Hepatocyte (in vitro differentiated cells): Measurements from ENCODE around the gene EDNRA. TPM values are rescaled to one million over a fixed set of nuclear protein-coding genes. Genes with fewer than 3 reads are reported as not detected.

Source experiments
- DNase-seq: peaks from one replicate; pipeline ENCODE4 v3.0.0-alpha.2; 2016; ENCODE audit warnings: low spot score
- H2AFZ ChIP-seq: fragments of 200-600 bp; sonication (generic); 2 replicates; pipeline ENCODE4 v1.6.0; 2016; ENCODE audit warnings: antibody characterized with exemption, mild to moderate bottlenecking
- H3K27ac ChIP-seq: fragments of 200-600 bp; sonication (generic); 2 replicates; pipeline ENCODE4 v1.5.1; 2016; ENCODE audit warnings: mild to moderate bottlenecking
- H3K27me3 ChIP-seq: fragments of 200-600 bp; sonication (generic); 2 replicates; pipeline ENCODE4 v1.6.1; 2016
- H3K36me3 ChIP-seq: fragments of 200-600 bp; sonication (generic); replicated peaks from 2 replicates; pipeline ENCODE4 v1.5.1; 2016; ENCODE audit warnings: low read depth; ENCODE audit not compliant: insufficient read depth
- H3K4me1 ChIP-seq: fragments of 200-600 bp; sonication (generic); 2 replicates; pipeline ENCODE4 v1.5.1; 2016; ENCODE audit warnings: mild to moderate bottlenecking, moderate library complexity; ENCODE audit not compliant: insufficient read depth
- H3K4me2 ChIP-seq: fragments of 200-600 bp; sonication (generic); 2 replicates; pipeline ENCODE4 v1.6.0; 2016
- H3K4me3 ChIP-seq: fragments of 200-600 bp; sonication (generic); 2 replicates; pipeline ENCODE4 v1.5.1; 2016; ENCODE audit warnings: mild to moderate bottlenecking
- H3K79me2 ChIP-seq: fragments of 200-600 bp; sonication (generic); 2 replicates; pipeline ENCODE4 v1.6.0; 2017; ENCODE audit warnings: mild to moderate bottlenecking
- H3K9me2 ChIP-seq: fragments of 200-600 bp; sonication (generic); replicated peaks from 2 replicates; pipeline ENCODE4 v1.6.0; 2017; ENCODE audit warnings: mild to moderate bottlenecking; ENCODE audit not compliant: insufficient read depth
- H3K9me3 ChIP-seq: fragments of 200-600 bp; sonication (generic); 2 replicates; pipeline ENCODE4 v1.5.1; 2016; ENCODE audit warnings: low read depth, mild to moderate bottlenecking
- H4K20me1 ChIP-seq: fragments of 200-600 bp; sonication (generic); 2 replicates; pipeline ENCODE4 v1.6.0; 2016; ENCODE audit warnings: mild to moderate bottlenecking; ENCODE audit not compliant: insufficient read depth, poor library complexity, severe bottlenecking
- EZH2 ChIP-seq: fragments of 200-600 bp; sonication (generic); IDR thresholded peaks from 2 replicates; pipeline ENCODE4 v1.6.1; 2016; ENCODE audit warnings: antibody characterized with exemption, mild to moderate bottlenecking, borderline replicate concordance
- EZH2phosphoT487 ChIP-seq: fragments of 200-600 bp; sonication (generic); IDR thresholded peaks from one replicate; pipeline ENCODE4 v1.6.1; 2018; ENCODE audit warnings: antibody characterized with exemption, mild to moderate bottlenecking, low read depth, moderate library complexity; ENCODE audit not compliant: unreplicated experiment, severe bottlenecking
- WGBS: methylation state at CpG from one replicate; pipeline ENCODE4 v1.1.6; 2016; ENCODE audit warnings: low lambda C conversion rate; ENCODE audit errors: missing lambda C conversion rate; 5-methylcytosine and 5-hydroxymethylcytosine counted together
- polyA plus RNA-seq: library from polyadenylated mRNA; unstranded; fragments of >200 nt; fragmentation: Nextera tagmentation; extraction: Ambion mirVana; gene quantifications from 2 replicates; pipeline ENCODE4 v1.2.1, GENCODE V29; 2016
- total RNA-seq: library from RNA; depleted of rRNA; stranded (reverse); fragments of >200 nt; gene quantifications from 2 replicates; pipeline ENCODE4 v1.2.3, GENCODE V29; 2014
- TF ChIP-seq, protein P1 (sequence below): fragments of 200-600 bp; sonication (generic); IDR thresholded peaks from 2 replicates; pipeline ENCODE4 v1.5.1; 2016; ENCODE audit warnings: antibody characterized with exemption, mild to moderate bottlenecking; ENCODE audit not compliant: poor library complexity

EDNRA gene
- total and polyA plus RNA-seq, 2 experiments from 2014 or later: 19.0 to 28.1 TPM

DNA sequence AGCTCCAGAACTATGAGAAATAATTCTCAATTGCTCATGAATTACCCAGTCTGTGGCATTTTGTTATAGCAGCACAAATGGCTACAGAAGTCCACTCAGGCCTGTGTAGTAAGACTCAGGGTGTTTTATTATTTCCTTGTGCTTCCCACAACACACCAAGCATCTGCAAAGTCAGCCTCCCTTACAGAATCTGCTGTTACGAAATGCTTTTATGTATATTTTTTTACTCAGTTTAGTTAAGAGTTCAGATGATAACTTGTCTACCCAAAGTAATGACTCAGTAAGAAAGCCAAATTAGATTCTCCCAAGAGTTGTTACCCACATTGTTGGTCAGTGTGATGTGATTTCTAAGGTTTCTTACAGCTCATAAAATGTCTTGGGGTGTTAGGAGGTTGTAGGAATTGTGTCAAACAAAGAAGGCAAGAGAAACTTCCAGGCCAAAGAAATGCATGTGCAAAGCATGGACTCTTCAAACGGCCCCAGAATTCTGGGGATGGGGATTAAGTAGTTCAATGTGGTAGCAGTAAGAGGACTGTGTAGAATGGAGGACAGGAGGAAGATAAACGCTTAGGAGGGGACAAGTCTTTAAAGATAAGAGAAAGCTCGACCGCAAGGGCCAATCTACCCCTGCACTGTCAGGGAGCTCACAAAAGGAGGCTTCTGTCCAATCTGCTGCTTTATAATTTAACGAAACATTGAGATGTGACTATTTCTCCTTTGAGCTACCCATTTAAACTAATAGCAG lies 100.9 kb downstream of the EDNRA start:
- TF ChIP-seq, protein P1, sequence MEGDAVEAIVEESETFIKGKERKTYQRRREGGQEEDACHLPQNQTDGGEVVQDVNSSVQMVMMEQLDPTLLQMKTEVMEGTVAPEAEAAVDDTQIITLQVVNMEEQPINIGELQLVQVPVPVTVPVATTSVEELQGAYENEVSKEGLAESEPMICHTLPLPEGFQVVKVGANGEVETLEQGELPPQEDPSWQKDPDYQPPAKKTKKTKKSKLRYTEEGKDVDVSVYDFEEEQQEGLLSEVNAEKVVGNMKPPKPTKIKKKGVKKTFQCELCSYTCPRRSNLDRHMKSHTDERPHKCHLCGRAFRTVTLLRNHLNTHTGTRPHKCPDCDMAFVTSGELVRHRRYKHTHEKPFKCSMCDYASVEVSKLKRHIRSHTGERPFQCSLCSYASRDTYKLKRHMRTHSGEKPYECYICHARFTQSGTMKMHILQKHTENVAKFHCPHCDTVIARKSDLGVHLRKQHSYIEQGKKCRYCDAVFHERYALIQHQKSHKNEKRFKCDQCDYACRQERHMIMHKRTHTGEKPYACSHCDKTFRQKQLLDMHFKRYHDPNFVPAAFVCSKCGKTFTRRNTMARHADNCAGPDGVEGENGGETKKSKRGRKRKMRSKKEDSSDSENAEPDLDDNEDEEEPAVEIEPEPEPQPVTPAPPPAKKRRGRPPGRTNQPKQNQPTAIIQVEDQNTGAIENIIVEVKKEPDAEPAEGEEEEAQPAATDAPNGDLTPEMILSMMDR: no peak
- TF ChIP-seq EZH2 (no peak), EZH2phosphoT487 (no peak)
- Histone ChIP-seq H3K36me3 (no peaks in the 10 kb centered on the region), H3K9me2 (no peaks in the 10 kb centered on the region), H3K4me3 (no peak overlapping the region), H3K27me3 (no peaks in the 10 kb centered on the region), H3K27ac (peak overlapping the region; percentile 7), H2AFZ (no peak overlapping the region), H3K9me3 (no peaks in the 10 kb centered on the region), H3K79me2 (no peaks in the 10 kb centered on the region), H3K4me2 (no peak overlapping the region), H4K20me1 (no peaks in the 10 kb centered on the region), H3K4me1 (no peaks in the 10 kb centered on the region)
- WGBS: 79% methylated on average over 6 of the region's 6 CpGs
- no peak for DNase-seq

DNA sequence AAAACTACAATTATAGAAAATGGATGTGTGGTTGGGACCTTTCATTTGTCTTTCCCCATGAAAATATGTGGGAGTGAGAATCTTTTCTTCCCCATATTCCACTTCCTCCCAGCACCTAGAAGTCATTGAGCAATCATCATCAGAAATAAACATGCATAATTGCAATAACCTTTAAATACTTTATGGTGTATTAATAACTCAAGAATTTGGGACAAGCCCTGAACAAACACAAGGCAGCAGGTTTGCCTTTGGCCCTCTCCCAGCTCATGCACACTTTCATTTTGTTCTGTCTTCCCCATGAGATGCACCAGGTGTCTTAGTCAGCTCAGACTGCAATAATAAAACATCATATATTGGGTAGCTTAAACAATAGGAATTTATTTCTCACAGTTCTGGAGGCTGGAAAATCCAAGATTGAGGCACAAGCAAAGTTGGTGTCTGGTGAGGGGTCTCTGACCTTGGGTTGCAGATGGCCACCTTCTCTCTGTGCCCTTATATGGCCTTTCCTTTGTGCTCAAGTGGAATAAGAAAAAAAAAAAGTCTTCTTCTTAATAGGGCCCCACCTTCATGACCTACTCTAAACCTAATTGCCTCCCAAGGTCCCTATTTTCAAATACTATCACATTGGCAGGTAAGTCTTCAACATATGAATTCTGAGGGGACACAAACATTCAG lies 101.6 kb downstream of the EDNRA start:
- no peaks in the 10 kb centered on the region for H3K9me3 ChIP-seq
- no peaks in the 10 kb centered on the region for H3K36me3 ChIP-seq
- no peaks in the 10 kb centered on the region for H4K20me1 ChIP-seq
- no peak overlapping the region for H2AFZ ChIP-seq
- no peak for DNase-seq
- H3K4me2 ChIP-seq: no peak overlapping the region
- no peaks in the 10 kb centered on the region for H3K79me2 ChIP-seq
- H3K27me3 ChIP-seq: no peaks in the 10 kb centered on the region
- no peak overlapping the region for H3K4me3 ChIP-seq
- no peak for TF ChIP-seq EZH2
- no peaks in the 10 kb centered on the region for H3K4me1 ChIP-seq
- H3K27ac ChIP-seq: peak overlapping the region; percentile 7
- H3K9me2 ChIP-seq: no peaks in the 10 kb centered on the region

DNA sequence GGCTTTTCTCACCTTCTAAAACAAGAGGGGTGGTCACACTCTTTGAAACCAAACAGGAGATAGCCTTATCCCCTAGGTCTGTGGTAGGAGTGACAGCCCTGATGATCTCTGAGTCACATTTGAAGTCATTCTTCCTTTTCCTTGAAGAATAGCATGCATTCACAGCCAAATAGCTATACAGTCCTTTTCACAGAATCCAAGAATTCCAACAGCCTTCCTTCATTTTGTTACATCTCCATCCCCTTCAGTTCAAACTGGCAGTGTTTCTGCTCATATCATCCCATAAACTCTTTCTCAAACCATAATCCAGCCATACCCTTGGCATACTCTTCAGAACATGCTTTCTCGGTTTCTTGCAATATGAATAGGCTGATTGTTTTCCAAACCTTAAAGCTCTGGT lies 103.0 kb downstream of the EDNRA start:
- no peaks in the 10 kb centered on the region for H3K9me2 ChIP-seq
- H3K4me2 ChIP-seq: no peak overlapping the region
- no peaks in the 10 kb centered on the region for H3K27me3 ChIP-seq
- no peak overlapping the region for H3K4me3 ChIP-seq
- no peaks in the 10 kb centered on the region for H4K20me1 ChIP-seq
- 100% methylated on average over 1 of the region's 1 CpG for WGBS
- TF ChIP-seq EZH2phosphoT487: no peak
- TF ChIP-seq EZH2: no peak
- TF ChIP-seq, protein P1: no peak
- no peak overlapping the region for H3K27ac ChIP-seq
- H3K79me2 ChIP-seq: no peaks in the 10 kb centered on the region
- H3K36me3 ChIP-seq: no peaks in the 10 kb centered on the region
- no peak overlapping the region for H2AFZ ChIP-seq
- H3K4me1 ChIP-seq: no peaks in the 10 kb centered on the region
- H3K9me3 ChIP-seq: no peaks in the 10 kb centered on the region
- DNase-seq: no peak

DNA sequence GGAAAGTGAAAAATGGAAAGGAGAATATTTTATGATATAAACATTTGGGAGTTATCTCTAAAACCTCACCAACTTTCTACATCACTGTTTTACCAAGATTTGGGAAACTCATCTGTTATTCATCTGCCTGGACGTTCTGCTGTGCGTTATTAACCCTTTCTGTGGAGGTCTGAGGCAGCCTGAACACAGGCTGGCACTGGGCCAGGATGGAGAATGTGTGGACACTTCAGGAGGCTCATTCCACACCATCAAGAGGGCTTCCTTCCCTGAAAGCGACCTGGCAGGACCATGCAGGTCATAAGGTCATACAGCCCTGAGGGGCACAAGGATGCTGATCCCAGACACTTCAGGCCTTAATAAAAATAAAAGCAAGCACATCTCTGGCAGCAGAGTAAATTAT lies 105.1 kb downstream of the EDNRA start:
- H3K4me1 ChIP-seq: no peaks in the 10 kb centered on the region
- H3K27me3 ChIP-seq: no peaks in the 10 kb centered on the region
- H2AFZ ChIP-seq: no peak overlapping the region
- no peak for TF ChIP-seq EZH2
- TF ChIP-seq, protein P1: no peak
- TF ChIP-seq EZH2phosphoT487: no peak
- H3K4me3 ChIP-seq: no peak overlapping the region
- peak overlapping the region; percentile 72 for H3K27ac ChIP-seq
- no peaks in the 10 kb centered on the region for H3K79me2 ChIP-seq
- H3K9me2 ChIP-seq: no peaks in the 10 kb centered on the region
- H3K4me2 ChIP-seq: no peak overlapping the region
- no peaks in the 10 kb centered on the region for H3K9me3 ChIP-seq
- no peaks in the 10 kb centered on the region for H3K36me3 ChIP-seq
- 55% methylated on average over 3 of the region's 3 CpGs for WGBS
- H4K20me1 ChIP-seq: no peaks in the 10 kb centered on the region
- DNase-seq: no peak
